ENCODE measurements around the gene PPP1R7. TPM values are rescaled to one million over a fixed set of nuclear protein-coding genes. Genes with fewer than 3 reads are reported as not detected.

Gene PPP1R7
- total and polyA plus RNA-seq, 4 donors: 18.0 to 45.8 (median 29.0) TPM

GRCh38 chr2:241190291-241190981 is 40.2 kb downstream of the PPP1R7 start (continued):
- TF ChIP-seq REST (IDR thresholded peaks at IDR 0.05) (no peak), ATF3 (IDR thresholded peaks at IDR 0.05) (no peak)

- no peak for TF ChIP-seq ZBTB33 (IDR thresholded peaks at IDR 0.05)
- TF ChIP-seq REST (IDR thresholded peaks at IDR 0.05): no peak
- no peak for TF ChIP-seq JUND (IDR thresholded peaks at IDR 0.05)
- no peak for TF ChIP-seq NR2F2 (IDR thresholded peaks at IDR 0.05)
- no peak for DNase-seq (ENCODE audit: low spot score)
- no peaks in the 10 kb centered on the region for H3K9me3 ChIP-seq (ENCODE audit: control insufficient read depth in 4 of 4, low read length in 3 of 4)
- H3K9ac ChIP-seq (ENCODE audit: low read depth in 1 of 2, low read length in 2 of 2): no peak overlapping the region
- 76% methylated on average over 14 of the region's 14 CpGs for WGBS
- no peaks in the 10 kb centered on the region for H3K36me3 ChIP-seq (ENCODE audit: control insufficient read depth in 4 of 4, insufficient read depth in 3 of 4, low read depth in 1 of 4, low read length in 3 of 4)
- H3K4me1 ChIP-seq (ENCODE audit: control insufficient read depth in 4 of 4, insufficient read depth in 4 of 4, low read length in 3 of 4): no peaks in the 10 kb centered on the region
- no peak overlapping the region for H3K4me3 ChIP-seq (ENCODE audit: low read depth in 1 of 3, low read length in 3 of 3)
- H3K27ac ChIP-seq (ENCODE audit: low read depth in 1 of 2, low read length in 2 of 2): no peak overlapping the region
- no peaks in the 10 kb centered on the region for H3K27me3 ChIP-seq (ENCODE audit: control insufficient read depth in 4 of 4, insufficient read depth in 4 of 4, low read length in 3 of 4)
Measured at GRCh38 chr2:241191081-241191480, 40.8 kb downstream of the PPP1R7 start.

DNA sequence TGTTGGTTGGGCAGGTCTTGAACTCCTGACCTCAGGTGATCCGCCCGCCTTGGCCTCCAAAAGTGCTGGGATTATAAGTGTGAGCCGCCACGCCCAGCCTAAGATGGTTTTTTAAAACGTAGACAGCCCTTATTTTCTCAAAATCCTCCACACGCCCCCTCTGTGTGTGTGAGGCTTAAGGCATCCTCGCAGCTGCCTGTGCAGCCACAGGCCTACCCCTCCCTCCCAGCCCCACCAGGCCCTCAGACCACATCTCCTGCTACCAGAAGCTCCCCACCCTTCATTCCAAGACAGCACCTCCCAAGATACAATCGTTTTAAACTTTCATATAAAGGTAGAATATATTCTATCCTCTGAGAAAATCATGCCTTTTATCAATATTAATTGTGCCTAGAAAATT is 43.0 kb downstream of the PPP1R7 start:
- H3K9me3 ChIP-seq (ENCODE audit: control insufficient read depth in 4 of 4, low read length in 3 of 4): no peaks in the 10 kb centered on the region
- no peak overlapping the region for H3K27ac ChIP-seq (ENCODE audit: low read depth in 1 of 2, low read length in 2 of 2)
- no peaks in the 10 kb centered on the region for H3K36me3 ChIP-seq (ENCODE audit: control insufficient read depth in 4 of 4, insufficient read depth in 3 of 4, low read depth in 1 of 4, low read length in 3 of 4)
- no peak for DNase-seq (ENCODE audit: low spot score)
- no peaks in the 10 kb centered on the region for H3K27me3 ChIP-seq (ENCODE audit: control insufficient read depth in 4 of 4, insufficient read depth in 4 of 4, low read length in 3 of 4)
- no peaks in the 10 kb centered on the region for H3K4me1 ChIP-seq (ENCODE audit: control insufficient read depth in 4 of 4, insufficient read depth in 4 of 4, low read length in 3 of 4)
- no peak overlapping the region for H3K4me3 ChIP-seq (ENCODE audit: low read depth in 1 of 3, low read length in 3 of 3)
- 87% methylated on average over 8 of the region's 8 CpGs for WGBS
- no peak overlapping the region for H3K9ac ChIP-seq (ENCODE audit: low read depth in 1 of 2, low read length in 2 of 2)
- no peak for TF ChIP-seq JUND (IDR thresholded peaks at IDR 0.05)
- no peak for TF ChIP-seq HNF4A (conservative IDR thresholded peaks at IDR 0.05)
- no peak for TF ChIP-seq ZBTB33 (IDR thresholded peaks at IDR 0.05)
- no peak for TF ChIP-seq EGR1 (IDR thresholded peaks at IDR 0.05; ENCODE audit: low read depth in 2 of 2)
- no peak for TF ChIP-seq HNF4G (IDR thresholded peaks at IDR 0.05)
- no peak for TF ChIP-seq RXRA (IDR thresholded peaks at IDR 0.05)
- no peak for TF ChIP-seq GABPA (IDR thresholded peaks at IDR 0.05 in 1 of 2, conservative IDR thresholded peaks at IDR 0.05 in 1 of 2)
- TF ChIP-seq FOXA2 (IDR thresholded peaks at IDR 0.05): no peak
- no peak for TF ChIP-seq NR2F2 (IDR thresholded peaks at IDR 0.05)
- no peak for TF ChIP-seq SP1 (IDR thresholded peaks at IDR 0.05)
- no peak for TF ChIP-seq FOXA1 (IDR thresholded peaks at IDR 0.05)
- TF ChIP-seq TAF1 (conservative IDR thresholded peaks at IDR 0.05): no peak
- TF ChIP-seq, protein P1, sequence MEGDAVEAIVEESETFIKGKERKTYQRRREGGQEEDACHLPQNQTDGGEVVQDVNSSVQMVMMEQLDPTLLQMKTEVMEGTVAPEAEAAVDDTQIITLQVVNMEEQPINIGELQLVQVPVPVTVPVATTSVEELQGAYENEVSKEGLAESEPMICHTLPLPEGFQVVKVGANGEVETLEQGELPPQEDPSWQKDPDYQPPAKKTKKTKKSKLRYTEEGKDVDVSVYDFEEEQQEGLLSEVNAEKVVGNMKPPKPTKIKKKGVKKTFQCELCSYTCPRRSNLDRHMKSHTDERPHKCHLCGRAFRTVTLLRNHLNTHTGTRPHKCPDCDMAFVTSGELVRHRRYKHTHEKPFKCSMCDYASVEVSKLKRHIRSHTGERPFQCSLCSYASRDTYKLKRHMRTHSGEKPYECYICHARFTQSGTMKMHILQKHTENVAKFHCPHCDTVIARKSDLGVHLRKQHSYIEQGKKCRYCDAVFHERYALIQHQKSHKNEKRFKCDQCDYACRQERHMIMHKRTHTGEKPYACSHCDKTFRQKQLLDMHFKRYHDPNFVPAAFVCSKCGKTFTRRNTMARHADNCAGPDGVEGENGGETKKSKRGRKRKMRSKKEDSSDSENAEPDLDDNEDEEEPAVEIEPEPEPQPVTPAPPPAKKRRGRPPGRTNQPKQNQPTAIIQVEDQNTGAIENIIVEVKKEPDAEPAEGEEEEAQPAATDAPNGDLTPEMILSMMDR (IDR thresholded peaks at IDR 0.05; ENCODE audit: low read depth, low read length, missing input control): no peak
- no peak for TF ChIP-seq YY1 (IDR thresholded peaks at IDR 0.05)

Measured in liver (tissue), 9 donors.